Heart right ventricle (tissue), 16 donors: Measurements from ENCODE around the gene C1orf105. TPM values are rescaled to one million over a fixed set of nuclear protein-coding genes. Genes with fewer than 3 reads are reported as not detected.

Experiments used
- ATAC-seq, 8 donors: fragments of 200-7000 bp; cut with Tn5 transposase; one replicate each; pipeline ENCODE4 v1.9.1; 2020; ENCODE audit warnings: mild to moderate bottlenecking in 8 of 8, moderate library complexity in 8 of 8, moderate number of reproducible peaks in 1 of 8
- DNase-seq, 2 donors: peaks; one replicate each; pipeline ENCODE4 v3.0.0-alpha.2; 2020
- H3K27ac ChIP-seq, 10 donors: fragments of 200-600 bp; sonication (generic) in 2 of 10; one replicate each; pipeline versions ENCODE4 v1.5.0 to v1.8.0; 2020 to 2022; ENCODE audit warnings: mild to moderate bottlenecking in 3 of 10
- H3K27me3 ChIP-seq, 7 donors: fragments of 200-600 bp; one replicate each; pipeline ENCODE4 v1.8.0; 2021 to 2022; ENCODE audit warnings: mild to moderate bottlenecking in 2 of 7
- H3K36me3 ChIP-seq, 9 donors: fragments of 200-600 bp; sonication (generic) in 1 of 9; one replicate each; pipeline versions ENCODE4 v1.5.0 to v1.8.0; 2020 to 2022; ENCODE audit warnings: mild to moderate bottlenecking in 2 of 9
- H3K4me1 ChIP-seq, 9 donors: fragments of 200-600 bp; sonication (generic) in 1 of 9; one replicate each; pipeline versions ENCODE4 v1.5.0 to v1.8.0; 2020 to 2022; ENCODE audit warnings: mild to moderate bottlenecking in 4 of 9
- H3K4me3 ChIP-seq, 10 donors: fragments of 200-600 bp; sonication (generic) in 2 of 10; one replicate each; pipeline versions ENCODE4 v1.5.0 to v1.8.0; 2020 to 2022; ENCODE audit warnings: mild to moderate bottlenecking in 7 of 10, moderate library complexity in 2 of 10
- H3K9me3 ChIP-seq, 11 donors: fragments of 200-600 bp in 10 of 11; sonication (generic) in 2 of 11; one replicate each; pipeline versions ENCODE4 v1.5.0 to v1.8.0; 2013 to 2022; ENCODE audit warnings: mild to moderate bottlenecking in 2 of 11, control low read depth in 1 of 11, moderate library complexity in 1 of 11
- CTCF ChIP-seq, 9 donors: fragments of 200-600 bp; sonication (generic) in 2 of 9; IDR thresholded peaks; one replicate each; pipeline versions ENCODE4 v1.5.0 to v1.8.0; 2021 to 2022; ENCODE audit warnings: antibody characterized with exemption in 9 of 9, mild to moderate bottlenecking in 5 of 9, moderate library complexity in 1 of 9
- WGBS, 2 donors: extraction: QIAGEN DNeasy Blood & Tissue Kit; methylation state at CpG; one replicate each; pipeline ENCODE4 v1.1.7; 2013; ENCODE audit warnings: inconsistent platforms in 1 of 2; 5-methylcytosine and 5-hydroxymethylcytosine counted together
- intact Hi-C, 10 donors: fragments of 100-400 bp; cut with DNase I; formaldehyde crosslinking; loops; one replicate each; pipeline versions ENCODE4 v1.11.1 to v1.14.2; 2022
- polyA plus RNA-seq, 2 donors: library from polyadenylated mRNA; stranded (reverse); fragments of 200-250 nt; gene quantifications; one replicate each; pipeline ENCODE4 v1.2.3, GENCODE V29; 2013
- total RNA-seq, 10 donors: library from RNA; stranded (reverse); fragmentation: NEBNext Ultra II Directional in 3 of 10; extraction: Animal tissue kit (Norgen Biotek cat#: 25700) in 3 of 10; gene quantifications; one replicate each; pipeline versions ENCODE4 v1.2.1 to v1.2.4, GENCODE V29; 2021 to 2023
- donor health status: Arrhythmogenic right ventricular cardiomyopathy.
- donor health status: ischemic (EF 13 %, LVEDD 7.1; RV severe dilation, severe dysfunction).
- donor health status: healthy with polysubstance abuse.
- donor health status: DM: no; HTN: yes; CAD: no.
- donor health status: DM: no; HTN: no; CAD: no.
- donor health status: ischemic (EF 25% LVEDD 6.9; RV normal size, moderate dysfunction).
- donor health status: ischemic (EF 25% LVEDD 5.7; RV mildly dilated, moderate dysfunction).
- donor health status: healthy.
- donor health status: DM: yes; HTN: yes; CAD: no.
- donor health status: Ischemic cardiomyopathy.
- donor health status: ischemic (EF 35%, LVEDD 5.7; RV mildly dilated, moderate dysfunction).
- donor health status: nonischemic (EF 11% LVEDD 7.7; RV severe dilation, severe dysfunction).
- donor health status: DM: yes; HTN: yes; CAD: no.
- donor health status: PGD.
- donor health status: ischemic (EF 29% LVEDD 5.4; RV normal size, mild dysfunction).
- donor health status: nonischemic (EF 23%, LVEDD 6.1; RV moderate dilation, normal function).

Gene C1orf105
- total and polyA plus RNA-seq, 12 donors = 1.1 to 52.7 (median 8.6) TPM

- Histone ChIP-seq H3K4me3 (peak overlapping the region in 2 of 10 donors; percentile 16 to 33), H3K36me3 (no peaks in the 10 kb centered on the region), H3K27ac (peak overlapping the region in 7 of 10 donors; percentile 2 to 78 (median 42)), H3K4me1 (peaks cover 0 to 30% (median 9%) of the 10 kb centered on the region in 9 donors), H3K9me3 (no peaks in the 10 kb centered on the region), H3K27me3 (no peaks in the 10 kb centered on the region)
- ATAC-seq (peak in 6 of 8 donors; percentile 27 to 69 (median 46)), DNase-seq (peak in 1 of 2 donors; percentile 13)
- 41 to 51% methylated on average over 7 of the region's 7 CpGs for WGBS, 2 donors
- intact Hi-C loops = loop anchor here in 8 of 10 donors (5.0 to 10.0 kb wide), 6 partner anchors 72 to 272 kb away; partner anchors contain the start of gene SUCO (in 3 of the 8)
- no peak for TF ChIP-seq CTCF (IDR thresholded peaks at IDR 0.05)
These were observed 32.2 kb downstream of the C1orf105 start for GRCh38 chr1:172452536-172453152.

GRCh38 chr1:172453153-172453545, 32.7 kb downstream of the C1orf105 start:
- WGBS, 2 donors = 52 to 53% methylated on average over 6 of the region's 6 CpGs
- peak overlapping the region in 2 of 10 donors; percentile 16 to 33 for H3K4me3 ChIP-seq
- no peaks in the 10 kb centered on the region for H3K9me3 ChIP-seq
- H3K4me1 ChIP-seq = peaks cover 0 to 30% (median 9%) of the 10 kb centered on the region in 9 donors
- peak overlapping the region in 7 of 10 donors; percentile 2 to 78 (median 42) for H3K27ac ChIP-seq
- H3K36me3 ChIP-seq = no peaks in the 10 kb centered on the region
- ATAC-seq (no peak), DNase-seq (no peak)
- intact Hi-C loops = loop anchor here in 8 of 10 donors (5.0 to 10.0 kb wide), 6 partner anchors 72 to 272 kb away; partner anchors contain the start of gene SUCO (in 3 of the 8)
- TF ChIP-seq CTCF (IDR thresholded peaks at IDR 0.05) = no peak
- no peaks in the 10 kb centered on the region for H3K27me3 ChIP-seq

- Histone ChIP-seq H3K4me1 (peaks cover 0 to 30% (median 9%) of the 10 kb centered on the region in 9 donors), H3K4me3 (peak overlapping the region in 1 of 10 donors; percentile 33), H3K27ac (no peak overlapping the region), H3K9me3 (no peaks in the 10 kb centered on the region), H3K36me3 (no peaks in the 10 kb centered on the region), H3K27me3 (no peaks in the 10 kb centered on the region)
- ATAC-seq (no peak), DNase-seq (no peak)
- TF ChIP-seq CTCF (IDR thresholded peaks at IDR 0.05) = no peak
- 88 to 92% methylated on average over 1 of the region's 1 CpG for WGBS, 2 donors
- intact Hi-C loops = loop anchor here in 8 of 10 donors (5.0 to 10.0 kb wide), 6 partner anchors 71 to 271 kb away; partner anchors contain the start of gene SUCO (in 3 of the 8)
These were observed 33.1 kb downstream of the C1orf105 start for GRCh38 chr1:172453607-172454006.

GRCh38 chr1:172455451-172455850, 35.0 kb downstream of the C1orf105 start:
- WGBS, 2 donors = 75 to 77% methylated on average over 1 of the region's 1 CpG

More at GRCh38 chr1:172455451-172455850, 35.0 kb downstream of the C1orf105 start:
- no peaks in the 10 kb centered on the region for H3K27me3 ChIP-seq
- peaks cover 0 to 26% (median 7%) of the 10 kb centered on the region in 9 donors for H3K4me1 ChIP-seq
- no peaks in the 10 kb centered on the region for H3K36me3 ChIP-seq
- TF ChIP-seq CTCF (IDR thresholded peaks at IDR 0.05) = no peak
- H3K27ac ChIP-seq = no peak overlapping the region
- no peaks in the 10 kb centered on the region for H3K9me3 ChIP-seq
- intact Hi-C loops = loop anchor here in 3 of 10 donors (10.0 kb wide), 4 partner anchors 69 to 269 kb away; no protein-coding TSS in a partner anchor
- no peak overlapping the region for H3K4me3 ChIP-seq
- DNase-seq (no peak), ATAC-seq (no peak)
